Activated CD4-positive, alpha-beta T cell treated with anti-CD3 and anti-CD28 coated beads for 36 hours (primary cell): ENCODE results near the gene MEIS3. TPM values are rescaled to one million over a fixed set of nuclear protein-coding genes. Genes with fewer than 3 reads are reported as not detected.
"Not testable (repeated sequence)": the region's sequence is repeated elsewhere in the genome, so short reads cannot be mapped to it uniquely, and the experiment has no call there.

Experiments used
- ATAC-seq: fragments of 200-7000 bp; cut with Tn5 transposase; one replicate; pipeline ENCODE4 v1.10.0; 2021; ENCODE audit warnings: mild to moderate bottlenecking, moderate library complexity
- CTCF ChIA-PET: fragments of 350-600 bp; sonication (Branson Sonifier 250); formaldehyde crosslinking; loops from one replicate; lab custom pipeline; 2021; ENCODE audit warnings: antibody characterized with exemption; lab: Charles Lee
- POLR2A ChIA-PET: fragments of 350-600 bp; sonication (Branson Sonifier 250); formaldehyde crosslinking; loops from one replicate; lab custom pipeline; 2021; ENCODE audit warnings: antibody characterized with exemption, inconsistent platforms; lab: Charles Lee
- DNase-seq: peaks from one replicate; pipeline ENCODE4 v3.0.0-alpha.2; 2020
- H3K27ac Mint-ChIP-seq: one replicate; pipeline ENCODE4 v1.8.0; 2021; ENCODE audit warnings: mixed read lengths
- H3K27me3 Mint-ChIP-seq: one replicate; pipeline ENCODE4 v1.8.0; 2021; ENCODE audit warnings: mixed read lengths
- H3K36me3 Mint-ChIP-seq: one replicate; pipeline ENCODE4 v1.8.0; 2021; ENCODE audit warnings: low read depth, mixed read lengths
- H3K4me1 Mint-ChIP-seq: one replicate; pipeline ENCODE4 v1.8.0; 2021; ENCODE audit warnings: mixed read lengths
- H3K4me3 Mint-ChIP-seq: one replicate; pipeline ENCODE4 v1.8.0; 2021; ENCODE audit warnings: mild to moderate bottlenecking, moderate library complexity, mixed read lengths
- H3K9me3 Mint-ChIP-seq: one replicate; pipeline ENCODE4 v1.8.0; 2021; ENCODE audit warnings: low read depth, mixed read lengths
- intact Hi-C, 2 experiments: fragments of 100-400 bp; cut with DNase I in 1 of 2; cut with micrococcal nuclease in 1 of 2; formaldehyde crosslinking; loops; one replicate each; pipeline versions ENCODE4 v1.14.2 to v1.15.1; 2022 to 2024; cut with DNase I, micrococcal nuclease
- total RNA-seq, 2 experiments: library from RNA; stranded (reverse); gene quantifications; one replicate each; pipeline ENCODE4 v1.2.3, GENCODE V29; 2021

The MEIS3 gene
- total RNA-seq, 2 experiments from 2014 or later, result 0.28 TPM; not detected in 1

- POLR2A ChIA-PET, result interaction anchor here (0.6 kb wide), 1 partner anchor 762 kb away, joined by 6 read pairs; no protein-coding TSS in a partner anchor
- CTCF ChIA-PET, result interaction anchor here (0.5 kb wide), 1 partner anchor 20 kb away, joined by 3 read pairs; no protein-coding TSS in a partner anchor
- peaks cover 31% of the 10 kb centered on the region for H3K27me3 Mint-ChIP-seq
- ATAC-seq (no peak), DNase-seq (no peak)
- intact Hi-C loops, result no loop called here
- H3K4me1 Mint-ChIP-seq, result no peaks in the 10 kb centered on the region
- H3K36me3 Mint-ChIP-seq, result no peaks in the 10 kb centered on the region
- no peak overlapping the region for H3K27ac Mint-ChIP-seq
- H3K9me3 Mint-ChIP-seq, result no peaks in the 10 kb centered on the region
- H3K4me3 Mint-ChIP-seq, result no peak overlapping the region
Measured at GRCh38 chr19:47404334-47405196, 14.8 kb downstream of the MEIS3 start.

GRCh38 chr19:47402504-47402903 is 16.8 kb downstream of the MEIS3 start:
- Mint-ChIP-seq H3K4me1 (no peaks in the 10 kb centered on the region), H3K27ac (no peak overlapping the region), H3K36me3 (no peaks in the 10 kb centered on the region), H3K27me3 (peaks cover 23% of the 10 kb centered on the region), H3K9me3 (no peaks in the 10 kb centered on the region), H3K4me3 (no peak overlapping the region)
- ChIA-PET POLR2A (no interaction called here), CTCF (interaction anchor here (0.6 kb wide), 1 partner anchor 1313 kb away, joined by 3 read pairs; no protein-coding TSS in a partner anchor)
- DNase-seq (no peak), ATAC-seq (no peak)
- intact Hi-C loops, result no loop called here

- H3K36me3 Mint-ChIP-seq, result no peaks in the 10 kb centered on the region
- H3K9me3 Mint-ChIP-seq, result no peaks in the 10 kb centered on the region
- ATAC-seq (no peak), DNase-seq (no peak)
- intact Hi-C loops, result loop anchor here in 1 of 2 experiments (5.0 kb wide), 1 partner anchor 1122 kb away; no protein-coding TSS in a partner anchor
- no peak overlapping the region for H3K4me3 Mint-ChIP-seq
- ChIA-PET CTCF (no interaction called here), POLR2A (interaction anchor here (0.8 kb wide), 1 partner anchor 109 kb away, joined by 4 read pairs; no protein-coding TSS in a partner anchor)
- no peaks in the 10 kb centered on the region for H3K4me1 Mint-ChIP-seq
- H3K27me3 Mint-ChIP-seq, result peaks cover 6% of the 10 kb centered on the region
- H3K27ac Mint-ChIP-seq, result no peak overlapping the region
Measured at GRCh38 chr19:47398707-47399597, 20.4 kb downstream of the MEIS3 start.

- Mint-ChIP-seq H3K27me3 (no peaks in the 10 kb centered on the region), H3K36me3 (no peaks in the 10 kb centered on the region), H3K9me3 (no peaks in the 10 kb centered on the region), H3K4me3 (no peak overlapping the region), H3K27ac (no peak overlapping the region), H3K4me1 (no peaks in the 10 kb centered on the region)
- intact Hi-C loops, result loop anchor here (1.0 to 5.0 kb wide), 3 partner anchors 35 to 109 kb away; no protein-coding TSS in a partner anchor
- ATAC-seq (peak; percentile 95), DNase-seq (peak; percentile 92)
- CTCF ChIA-PET, result interaction anchor here (0.5 to 3.7 kb wide), 18 partner anchors 9 to 353 kb away, joined by 3 to 40 read pairs (median 4); partner anchors contain the start of genes DHX34 and NOP53
- POLR2A ChIA-PET, result no interaction called here
Measured at GRCh38 chr19:47391510-47392223, 27.7 kb downstream of the MEIS3 start.

- ATAC-seq (no peak), DNase-seq (no peak)
- no peaks in the 10 kb centered on the region for H3K4me1 Mint-ChIP-seq
- POLR2A ChIA-PET, result no interaction called here
- CTCF ChIA-PET, result interaction anchor here (0.5 to 3.7 kb wide), 17 partner anchors 8 to 354 kb away, joined by 3 to 40 read pairs (median 3); partner anchors contain the start of genes DHX34 and NOP53
- H3K9me3 Mint-ChIP-seq, result no peaks in the 10 kb centered on the region
- H3K27ac Mint-ChIP-seq, result no peak overlapping the region
- no peak overlapping the region for H3K4me3 Mint-ChIP-seq
- H3K27me3 Mint-ChIP-seq, result no peaks in the 10 kb centered on the region
- intact Hi-C loops, result loop anchor here (1.0 to 5.0 kb wide), 3 partner anchors 36 to 109 kb away; no protein-coding TSS in a partner anchor
- no peaks in the 10 kb centered on the region for H3K36me3 Mint-ChIP-seq
Measured at GRCh38 chr19:47390533-47391488, 28.5 kb downstream of the MEIS3 start.

- H3K36me3 Mint-ChIP-seq, result no peaks in the 10 kb centered on the region
- intact Hi-C loops, result no loop called here
- no peak overlapping the region for H3K4me3 Mint-ChIP-seq
- H3K27ac Mint-ChIP-seq, result no peak overlapping the region
- DNase-seq (no peak), ATAC-seq (no peak)
- H3K4me1 Mint-ChIP-seq, result no peaks in the 10 kb centered on the region
- H3K9me3 Mint-ChIP-seq, result no peaks in the 10 kb centered on the region
- no peaks in the 10 kb centered on the region for H3K27me3 Mint-ChIP-seq
- CTCF ChIA-PET, result interaction anchor here (0.6 to 1.1 kb wide), 5 partner anchors 14 to 721 kb away, joined by 3 to 4 read pairs (median 3); partner anchors contain the start of genes DHX34 and PLA2G4C
- POLR2A ChIA-PET, result interaction anchor here (0.6 kb wide), 1 partner anchor 15 kb away, joined by 3 read pairs; no protein-coding TSS in a partner anchor
Measured at GRCh38 chr19:47389150-47389556, 30.2 kb downstream of the MEIS3 start.

GRCh38 chr19:47388721-47389120 is 30.6 kb downstream of the MEIS3 start:
- H3K9me3 Mint-ChIP-seq, H3K4me3 Mint-ChIP-seq, ATAC-seq, H3K4me1 Mint-ChIP-seq, DNase-seq, H3K36me3 Mint-ChIP-seq, H3K27ac Mint-ChIP-seq, intact Hi-C loops, H3K27me3 Mint-ChIP-seq: not testable (repeated sequence)
- ChIA-PET CTCF (interaction anchor here (0.6 to 1.1 kb wide), 5 partner anchors 14 to 722 kb away, joined by 3 to 4 read pairs (median 3); partner anchors contain the start of genes DHX34 and PLA2G4C), POLR2A (interaction anchor here (0.6 kb wide), 3 partner anchors 14 to 481 kb away, joined by 3 read pairs; partner anchors contain the start of gene DHX34)

GRCh38 chr19:47387623-47388022 is 31.7 kb downstream of the MEIS3 start:
- H3K4me3 Mint-ChIP-seq, DNase-seq, POLR2A ChIA-PET, H3K27ac Mint-ChIP-seq, ATAC-seq, H3K27me3 Mint-ChIP-seq, CTCF ChIA-PET, H3K4me1 Mint-ChIP-seq, H3K36me3 Mint-ChIP-seq, intact Hi-C loops, H3K9me3 Mint-ChIP-seq: not testable (repeated sequence)

GRCh38 chr19:47386582-47386981 is 32.7 kb downstream of the MEIS3 start:
- intact Hi-C loops, H3K4me3 Mint-ChIP-seq, H3K27me3 Mint-ChIP-seq, H3K27ac Mint-ChIP-seq, ATAC-seq, H3K4me1 Mint-ChIP-seq, H3K36me3 Mint-ChIP-seq, CTCF ChIA-PET, DNase-seq, H3K9me3 Mint-ChIP-seq, POLR2A ChIA-PET: not testable (repeated sequence)
